Measurements from ENCODE around the gene CHID1.

Gene CHID1

DNA sequence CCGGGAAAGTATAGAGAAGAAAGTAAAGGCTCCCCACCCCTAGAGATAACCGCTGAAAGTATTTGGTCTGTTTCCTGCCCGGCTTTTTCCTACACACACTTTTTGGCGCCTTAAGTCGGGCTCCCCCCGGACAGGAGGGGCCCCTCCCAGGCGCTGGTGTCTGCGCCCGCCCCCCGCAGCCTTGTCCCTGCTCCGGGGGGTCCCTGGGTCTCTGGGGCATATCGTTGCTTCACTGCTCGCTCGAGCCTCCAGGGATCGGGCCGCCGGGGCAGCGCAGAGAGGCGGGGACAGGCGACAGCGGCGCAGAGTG is 83.8 kb downstream of the CHID1 start:
- H3K4me3 ChIP-seq (ENCODE audit: low read depth, low read length): peak overlapping the region; percentile 55
- TF ChIP-seq, protein P1, sequence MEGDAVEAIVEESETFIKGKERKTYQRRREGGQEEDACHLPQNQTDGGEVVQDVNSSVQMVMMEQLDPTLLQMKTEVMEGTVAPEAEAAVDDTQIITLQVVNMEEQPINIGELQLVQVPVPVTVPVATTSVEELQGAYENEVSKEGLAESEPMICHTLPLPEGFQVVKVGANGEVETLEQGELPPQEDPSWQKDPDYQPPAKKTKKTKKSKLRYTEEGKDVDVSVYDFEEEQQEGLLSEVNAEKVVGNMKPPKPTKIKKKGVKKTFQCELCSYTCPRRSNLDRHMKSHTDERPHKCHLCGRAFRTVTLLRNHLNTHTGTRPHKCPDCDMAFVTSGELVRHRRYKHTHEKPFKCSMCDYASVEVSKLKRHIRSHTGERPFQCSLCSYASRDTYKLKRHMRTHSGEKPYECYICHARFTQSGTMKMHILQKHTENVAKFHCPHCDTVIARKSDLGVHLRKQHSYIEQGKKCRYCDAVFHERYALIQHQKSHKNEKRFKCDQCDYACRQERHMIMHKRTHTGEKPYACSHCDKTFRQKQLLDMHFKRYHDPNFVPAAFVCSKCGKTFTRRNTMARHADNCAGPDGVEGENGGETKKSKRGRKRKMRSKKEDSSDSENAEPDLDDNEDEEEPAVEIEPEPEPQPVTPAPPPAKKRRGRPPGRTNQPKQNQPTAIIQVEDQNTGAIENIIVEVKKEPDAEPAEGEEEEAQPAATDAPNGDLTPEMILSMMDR (IDR thresholded peaks at IDR 0.05; ENCODE audit: borderline replicate concordance, insufficient read depth, low read depth, low read length): no peak

DNA sequence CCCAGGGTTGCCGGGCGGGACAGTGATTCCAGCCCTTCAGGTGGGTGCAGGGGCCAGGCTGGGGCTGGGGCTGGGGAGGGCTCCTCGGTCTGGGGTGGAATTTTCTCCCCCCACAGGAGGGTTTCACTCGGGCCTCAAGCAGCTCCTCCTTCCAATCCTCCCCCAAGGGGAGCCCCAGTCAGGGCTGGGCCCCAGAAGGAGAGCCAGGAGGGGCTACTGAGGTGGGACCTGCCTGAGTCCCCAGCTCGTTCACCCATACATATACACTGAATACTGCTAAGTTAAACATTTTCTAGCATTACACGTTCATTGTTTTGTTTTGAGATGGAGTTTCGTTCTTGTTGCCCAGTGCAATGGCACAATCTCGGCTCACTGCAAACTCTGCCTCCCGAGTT is 84.4 kb downstream of the CHID1 start:
- H3K4me3 ChIP-seq (ENCODE audit: low read depth, low read length): no peak overlapping the region
- TF ChIP-seq, protein P1 (IDR thresholded peaks at IDR 0.05; ENCODE audit: borderline replicate concordance, insufficient read depth, low read depth, low read length): no peak

DNA sequence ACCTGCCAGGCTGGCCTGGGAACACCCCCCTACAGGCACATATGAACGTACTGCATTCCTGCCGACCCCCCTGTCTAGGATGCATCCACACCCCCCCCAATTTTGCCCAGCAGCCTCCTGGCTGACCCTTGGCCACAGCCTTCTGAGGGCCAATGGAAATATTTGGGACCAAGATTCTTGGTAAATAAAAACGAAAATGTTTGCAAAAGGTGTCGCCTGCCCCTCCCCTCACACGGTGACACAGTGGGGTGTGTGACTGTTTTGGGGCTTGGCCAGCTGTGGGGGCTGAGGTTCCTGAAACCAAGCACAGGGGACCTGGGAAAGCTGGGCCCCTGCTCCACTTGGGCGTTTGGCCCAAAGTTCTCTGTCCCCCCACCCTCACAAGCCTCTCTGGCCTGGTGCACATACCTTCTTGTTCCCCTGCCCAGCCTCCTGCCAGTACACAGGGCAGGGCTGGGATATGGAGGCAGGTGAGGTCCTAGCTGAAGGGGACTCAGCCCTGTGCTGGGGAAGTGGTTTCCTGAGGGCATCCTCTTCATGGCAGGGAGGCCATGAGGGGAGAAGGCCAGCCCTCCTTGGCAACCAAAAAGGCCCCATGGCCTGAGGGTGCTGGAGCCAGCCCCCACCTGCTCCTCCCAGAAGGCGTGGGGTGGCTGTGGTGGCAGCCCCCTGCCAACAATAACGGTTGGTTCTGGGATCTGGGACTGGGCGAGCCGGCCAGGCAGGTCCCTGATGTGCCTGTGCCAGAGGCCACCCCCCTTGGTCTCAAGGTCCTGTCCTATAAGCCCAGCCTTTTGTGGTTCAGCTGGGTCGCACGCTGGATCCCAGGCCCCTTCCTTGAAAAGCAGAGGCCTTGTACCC is 85.0 kb downstream of the CHID1 start:
- TF ChIP-seq, protein P1 (IDR thresholded peaks at IDR 0.05; ENCODE audit: borderline replicate concordance, insufficient read depth, low read depth, low read length): no peak
- H3K4me3 ChIP-seq (ENCODE audit: low read depth, low read length): no peak overlapping the region

DNA sequence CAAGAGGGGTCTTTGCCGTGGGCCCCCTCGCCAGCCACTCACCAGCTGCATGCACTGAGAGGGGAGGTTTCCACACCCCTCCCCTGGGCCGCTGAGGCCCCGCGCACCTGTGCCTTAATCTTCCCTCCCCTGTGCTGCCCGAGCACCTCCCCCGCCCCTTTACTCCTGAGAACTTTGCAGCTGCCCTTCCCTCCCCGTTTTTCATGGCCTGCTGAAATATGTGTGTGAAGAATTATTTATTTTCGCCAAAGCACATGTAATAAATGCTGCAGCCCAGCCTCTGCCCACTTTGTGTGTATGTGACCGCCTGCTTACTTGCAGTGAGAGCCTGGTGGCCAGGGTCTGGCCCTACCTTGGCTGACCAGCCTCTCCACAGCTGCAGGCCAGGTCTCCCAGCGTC is 85.7 kb downstream of the CHID1 start:
- no peak overlapping the region for H3K4me3 ChIP-seq (ENCODE audit: low read depth, low read length)

DNA sequence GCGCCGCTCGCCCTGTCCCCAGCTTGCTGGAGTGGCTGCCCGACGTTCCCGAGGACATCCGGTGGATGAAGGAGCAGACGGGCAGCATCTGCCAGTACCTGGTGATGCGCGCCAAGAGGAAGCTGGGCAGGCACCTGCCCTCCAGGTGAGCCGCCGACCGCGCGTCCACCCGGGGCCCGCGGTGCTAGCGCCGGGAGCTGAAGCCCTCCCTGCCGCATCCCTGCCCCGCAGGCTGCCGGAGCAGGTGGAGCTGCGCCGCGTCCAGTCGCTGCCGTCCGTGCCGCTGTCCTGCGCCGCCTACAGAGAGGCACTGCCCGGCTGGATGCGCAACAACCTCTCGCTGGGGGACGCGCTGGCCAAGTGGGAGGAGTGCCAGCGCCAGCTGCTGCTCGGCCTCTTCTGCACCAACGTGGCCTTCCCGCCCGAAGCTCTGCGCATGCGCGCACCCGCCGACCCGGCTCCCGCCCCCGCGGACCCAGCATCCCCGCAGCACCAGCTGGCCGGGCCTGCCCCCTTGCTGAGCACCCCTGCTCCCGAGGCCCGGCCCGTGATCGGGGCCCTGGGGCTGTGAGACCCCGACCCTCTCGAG is 86.2 kb downstream of the CHID1 start:
- TF ChIP-seq, protein P1 (IDR thresholded peaks at IDR 0.05; ENCODE audit: borderline replicate concordance, insufficient read depth, low read depth, low read length): no peak
- no peak overlapping the region for H3K4me3 ChIP-seq (ENCODE audit: low read depth, low read length)

More for the DNA sequence above, 85.7 kb downstream of the CHID1 start:
- TF ChIP-seq, protein P1 (IDR thresholded peaks at IDR 0.05; ENCODE audit: borderline replicate concordance, insufficient read depth, low read depth, low read length): no peak

DNA sequence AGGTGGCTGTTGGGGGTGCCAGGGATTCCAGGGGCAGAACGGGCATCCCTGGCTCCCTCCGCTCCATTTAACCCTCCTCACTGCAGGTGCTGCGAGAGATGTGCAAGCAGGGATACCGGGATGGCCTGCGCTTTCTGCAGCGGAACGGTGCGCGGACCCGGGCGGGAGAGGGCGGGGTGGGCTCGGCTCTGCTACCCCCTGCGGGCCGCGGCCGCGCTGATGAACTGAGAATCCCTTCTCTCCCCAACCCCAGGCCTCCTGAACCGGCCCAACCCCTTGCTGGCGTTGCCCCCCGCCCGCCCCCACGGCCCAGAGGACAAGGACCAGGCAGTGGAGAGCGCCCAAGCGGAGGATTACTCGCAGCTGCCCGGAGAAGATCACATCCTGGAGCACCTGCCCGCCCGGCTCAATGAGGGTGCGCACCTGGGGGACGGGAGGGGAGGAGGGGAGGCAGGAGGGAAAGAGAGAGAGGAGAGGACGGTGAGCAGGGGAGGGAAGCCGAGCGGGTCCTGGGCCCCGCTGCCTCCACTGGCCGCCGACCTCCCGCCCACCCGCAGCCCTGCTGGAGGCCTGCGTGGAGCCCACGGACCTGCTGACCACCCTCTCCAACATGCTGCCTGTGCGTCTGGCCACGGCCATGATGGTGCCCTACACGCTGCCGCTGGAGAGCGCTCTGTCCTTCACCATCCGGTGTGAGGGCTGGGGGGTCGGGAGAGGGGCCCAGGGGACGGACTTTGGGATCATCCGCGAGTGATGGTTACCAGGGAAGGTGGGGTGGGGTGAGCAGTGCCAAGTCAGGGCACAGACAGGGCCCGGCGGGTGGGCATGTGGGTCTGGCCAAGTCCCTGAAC is 86.9 kb downstream of the CHID1 start:
- no peak overlapping the region for H3K4me3 ChIP-seq (ENCODE audit: low read depth, low read length)
- TF ChIP-seq, protein P1 (IDR thresholded peaks at IDR 0.05; ENCODE audit: borderline replicate concordance, insufficient read depth, low read depth, low read length): no peak
